Activated CD4-positive, alpha-beta T cell treated with anti-CD3 and anti-CD28 coated beads, Interleukin-2, amount 50 U/mL, for 16 hours (primary cell): ENCODE measurements around the gene LRBA.
A peak's percentile ranks its signal among the peaks of the same experiment; 100 is the strongest.

Experiments used
- DNase-seq: peaks from one replicate; pipeline ENCODE4 v3.0.0-alpha.2; 2020

LRBA gene

GRCh38 chr4:150650751-150651150 is 364.3 kb downstream of the LRBA start:
- no peak for DNase-seq

GRCh38 chr4:150648123-150648522 is 367.0 kb downstream of the LRBA start:
- no peak for DNase-seq

DNA sequence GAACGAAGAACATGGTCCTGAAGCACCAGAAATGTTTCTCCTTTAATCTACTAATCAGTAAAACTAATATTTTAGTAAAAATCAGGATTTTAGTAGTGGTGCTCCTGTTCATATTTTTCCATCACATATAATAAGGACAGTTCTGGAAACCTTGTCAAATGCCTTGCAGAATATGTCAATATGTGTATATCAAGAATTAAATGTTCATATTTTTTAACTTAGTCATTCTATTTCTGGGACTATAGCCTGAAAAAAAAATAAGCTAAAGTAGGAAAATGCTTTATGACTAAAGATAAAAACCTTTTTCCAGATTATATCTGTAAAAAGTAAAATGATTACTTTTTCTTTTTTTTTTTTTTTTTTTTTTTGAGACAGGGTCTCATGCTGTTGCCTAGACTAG is 368.1 kb downstream of the LRBA start:
- no peak for DNase-seq

DNA sequence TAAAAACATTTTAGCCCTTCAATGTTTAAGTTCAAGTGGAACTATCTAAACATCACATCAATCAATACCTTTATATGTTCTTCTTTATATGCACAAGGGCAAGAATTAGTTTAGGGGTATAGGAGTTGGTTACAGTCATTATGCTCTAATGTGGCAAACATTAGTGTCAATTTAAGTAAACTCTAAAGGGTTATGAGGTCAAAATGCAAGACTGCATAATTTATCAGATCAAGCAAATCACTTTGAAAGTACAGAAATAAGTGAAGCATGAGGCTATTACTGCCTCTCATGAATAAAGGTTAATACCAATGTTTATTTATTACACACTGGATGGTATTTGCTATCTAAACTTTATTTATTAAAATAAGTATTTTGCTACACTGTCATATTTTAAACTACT is 373.5 kb downstream of the LRBA start:
- peak; percentile 63 for DNase-seq

DNA sequence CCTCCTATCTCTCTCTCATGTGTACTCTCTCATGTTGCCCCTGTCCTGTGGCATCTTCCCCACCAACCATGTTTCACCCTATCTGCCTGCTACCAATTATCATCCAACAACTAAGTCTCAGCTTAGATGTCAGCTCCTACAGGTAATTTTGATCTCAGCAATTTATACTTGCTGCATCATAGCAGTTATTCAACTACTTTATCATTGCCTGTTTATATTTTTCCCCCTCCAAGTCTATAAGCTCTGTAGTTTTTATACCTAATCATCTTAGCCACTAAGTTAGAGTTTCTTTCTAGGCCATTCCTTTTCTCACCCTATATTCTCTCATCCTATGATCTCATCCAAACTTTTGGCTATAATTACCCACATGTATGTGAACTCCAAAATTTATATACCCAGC is 382.4 kb downstream of the LRBA start:
- no peak for DNase-seq

DNA sequence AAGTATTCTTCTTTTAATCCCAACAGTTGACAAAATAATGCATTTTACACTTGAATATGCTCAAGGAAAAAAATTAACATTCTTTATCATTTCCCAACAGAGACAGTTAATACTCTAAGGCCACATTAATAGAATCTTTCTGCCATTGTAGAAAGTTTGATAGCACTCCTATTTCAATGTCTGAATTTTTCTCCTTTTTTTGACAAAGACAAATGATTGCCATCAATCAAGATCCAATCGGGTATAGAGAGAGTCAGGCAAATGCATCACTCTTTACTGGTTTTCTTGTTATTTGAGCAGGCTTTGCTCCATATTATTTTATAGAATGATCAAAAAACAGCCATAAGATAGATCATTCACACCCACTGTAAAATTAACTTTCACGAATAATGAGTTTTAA is 387.0 kb downstream of the LRBA start:
- no peak for DNase-seq

- DNase-seq: no peak
Measured at GRCh38 chr4:150625033-150625432, 390.1 kb downstream of the LRBA start.

DNA sequence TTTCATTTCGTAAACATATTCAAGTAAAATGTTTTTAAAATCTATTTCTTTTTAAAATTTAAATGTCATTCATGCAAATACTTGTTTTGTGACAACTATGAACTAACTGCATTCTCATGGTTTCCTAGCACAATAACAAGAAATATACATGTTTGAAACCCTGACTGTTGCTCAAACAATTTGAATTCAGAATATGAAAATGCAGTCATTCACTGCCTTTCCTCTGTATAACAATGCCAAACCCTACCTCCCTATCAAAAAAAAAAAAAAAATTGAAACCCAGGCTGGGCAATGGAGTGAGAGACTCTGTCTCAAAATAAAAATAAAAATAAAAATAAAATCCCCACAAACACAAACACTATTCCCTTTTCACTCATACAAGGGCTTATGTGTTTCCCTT is 391.0 kb downstream of the LRBA start:
- DNase-seq: no peak

DNA sequence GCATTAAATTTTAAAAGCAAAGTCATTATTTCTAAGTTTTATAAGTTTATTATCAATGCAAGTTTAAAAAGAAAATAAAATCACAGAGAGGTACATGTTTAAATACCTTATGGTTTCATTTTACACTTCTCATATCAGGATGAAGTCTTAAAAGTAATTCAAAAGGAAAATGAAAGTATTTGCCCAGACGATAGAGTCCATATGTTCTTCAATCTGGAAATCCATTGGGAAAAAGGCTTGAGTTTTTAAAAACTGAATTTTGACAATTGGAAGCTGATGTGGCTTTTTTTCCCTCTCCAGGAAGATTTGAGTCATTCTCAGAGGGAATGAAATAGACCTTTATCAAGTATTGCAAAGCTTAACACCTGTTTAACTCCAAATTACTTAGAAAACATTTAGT is 396.0 kb downstream of the LRBA start:
- DNase-seq: no peak

DNA sequence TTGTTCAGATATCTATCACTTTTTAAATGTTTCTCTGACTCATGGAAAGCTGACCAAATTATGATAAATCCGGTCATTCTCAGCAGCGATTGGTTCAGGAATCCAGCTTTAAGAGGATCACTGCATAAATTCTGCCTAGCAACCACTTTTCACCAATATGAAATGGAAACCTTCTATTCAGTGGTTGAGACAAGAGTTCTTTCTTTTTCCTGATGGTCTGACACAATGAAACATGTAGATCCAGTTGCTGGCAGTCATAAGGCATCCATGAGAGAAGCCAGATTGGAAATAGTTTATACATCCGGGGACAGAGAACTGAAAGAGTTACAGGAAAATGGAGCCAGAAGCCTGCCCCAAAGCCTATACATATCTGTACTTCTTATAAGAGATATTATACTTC is 406.0 kb downstream of the LRBA start:
- no peak for DNase-seq

- DNase-seq: no peak
Measured at GRCh38 chr4:150600812-150601445, 414.2 kb downstream of the LRBA start.

- no peak for DNase-seq
Measured at GRCh38 chr4:150599547-150599946, 415.5 kb downstream of the LRBA start.

DNA sequence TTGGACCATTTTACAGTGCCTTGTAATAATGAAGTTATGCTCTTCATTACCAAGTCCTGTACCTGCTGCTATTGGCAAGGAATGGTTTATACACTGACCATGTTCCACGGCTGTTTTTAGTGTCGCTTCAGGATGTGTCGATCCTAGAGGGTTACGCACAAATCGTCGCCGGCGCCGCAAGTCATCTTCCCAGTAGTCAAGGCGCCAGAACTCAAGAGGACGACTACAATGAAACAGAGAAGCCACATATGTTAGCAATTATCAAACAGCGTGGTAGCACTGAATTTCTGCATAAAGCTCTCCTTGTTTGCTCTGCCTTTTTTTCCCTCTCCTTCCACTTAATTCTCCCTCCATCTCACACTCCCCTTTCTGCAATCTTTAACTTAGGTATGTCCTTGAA is 416.2 kb downstream of the LRBA start:
- DNase-seq: no peak

DNA sequence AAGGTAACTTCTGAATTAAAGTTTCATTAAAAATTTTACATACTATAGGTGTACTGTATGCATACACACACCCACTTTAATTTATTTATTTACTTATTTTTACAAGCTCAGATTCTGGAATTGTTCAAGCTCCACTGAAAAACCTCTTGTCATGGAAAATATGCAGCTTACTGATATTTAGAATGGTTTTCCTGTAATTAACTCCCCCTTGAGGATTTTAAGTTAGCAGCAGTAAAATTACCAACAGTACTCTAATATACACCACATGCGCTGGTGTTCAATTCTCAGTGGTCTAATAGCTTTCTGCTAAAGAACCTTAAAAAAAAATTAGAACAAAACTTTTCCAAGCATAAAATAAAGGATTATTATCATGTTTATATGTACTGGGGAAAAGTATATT is 421.1 kb downstream of the LRBA start:
- DNase-seq: no peak

- DNase-seq: no peak
Measured at GRCh38 chr4:150591904-150592303, 423.2 kb downstream of the LRBA start.

DNA sequence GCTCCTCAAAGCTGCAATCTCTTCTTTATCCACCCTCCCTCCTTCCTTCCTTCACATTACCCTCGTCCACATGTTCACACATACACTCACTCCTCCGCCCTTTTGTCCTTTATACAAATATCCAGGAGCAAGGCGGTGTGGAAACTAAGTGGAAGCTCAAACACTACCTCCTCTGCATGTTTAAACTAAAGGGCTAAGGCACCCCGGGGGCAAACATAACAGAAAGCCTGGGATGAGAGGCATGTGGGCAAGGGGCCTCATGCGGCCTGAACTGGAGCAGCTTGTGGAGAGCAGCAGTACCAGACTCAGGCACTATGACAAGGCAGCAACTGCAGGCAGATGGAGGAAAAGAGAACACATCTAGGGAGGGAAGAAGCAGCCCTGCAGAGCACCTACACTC is 423.7 kb downstream of the LRBA start:
- DNase-seq: no peak

DNA sequence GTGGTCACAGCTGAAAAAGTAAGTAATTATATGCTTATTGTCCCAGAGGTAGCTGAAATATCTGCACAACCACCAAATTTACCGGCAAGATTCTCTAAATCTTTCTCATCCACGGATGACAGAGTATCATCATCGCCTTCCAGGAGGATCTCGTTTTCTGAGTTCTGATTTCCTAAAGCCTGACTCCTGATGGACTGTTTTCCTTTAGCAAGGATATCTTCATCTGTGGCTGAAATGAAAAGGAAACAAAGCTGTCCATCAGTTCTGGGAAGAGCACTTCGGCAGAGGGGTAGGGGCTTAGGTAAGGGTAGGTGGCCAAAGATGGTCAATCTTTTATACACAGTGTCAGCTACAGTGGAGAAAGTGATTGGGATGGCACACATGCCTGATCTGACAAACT is 424.5 kb downstream of the LRBA start:
- no peak for DNase-seq

DNA sequence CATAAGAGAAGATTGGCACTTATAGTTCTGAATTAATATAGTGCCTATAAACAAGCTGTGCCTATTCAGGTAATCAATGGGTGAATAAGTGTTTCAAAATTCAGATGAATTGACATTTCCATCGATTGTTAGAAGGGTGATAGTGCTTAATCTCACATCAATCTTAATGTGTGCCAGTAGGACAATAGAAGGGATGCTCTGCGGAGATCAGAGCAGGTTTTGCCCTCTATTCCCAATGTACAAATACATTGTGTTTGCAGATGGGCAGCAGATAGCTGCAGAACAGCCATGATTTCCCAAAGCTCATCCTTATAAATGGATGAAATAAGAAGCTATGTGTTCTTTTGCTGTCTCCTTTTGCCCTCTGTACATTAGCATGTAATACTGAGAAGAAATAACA is 425.9 kb downstream of the LRBA start:
- no peak for DNase-seq

DNA sequence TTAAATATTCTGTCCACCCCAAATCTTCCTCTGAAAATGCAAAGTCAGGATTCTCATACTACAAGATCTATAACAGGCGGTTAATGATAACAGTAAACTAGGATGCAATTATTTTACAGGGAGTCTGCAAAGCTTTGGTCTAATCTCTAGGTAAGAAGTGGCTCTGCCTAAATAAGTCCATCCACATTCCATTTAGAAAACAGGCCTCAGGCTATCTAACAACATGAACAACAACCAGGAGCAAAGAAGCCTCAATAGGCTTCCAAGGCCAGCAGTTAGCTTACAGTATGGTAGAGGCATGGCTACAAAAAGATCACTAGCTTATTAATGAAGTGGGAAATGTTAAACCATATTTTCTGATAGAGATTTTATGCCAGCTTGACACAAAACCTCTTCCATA is 426.8 kb downstream of the LRBA start:
- no peak for DNase-seq

- no peak for DNase-seq
Measured at GRCh38 chr4:150586162-150586810, 428.8 kb downstream of the LRBA start.

- DNase-seq: no peak
Measured at GRCh38 chr4:150585611-150586010, 429.5 kb downstream of the LRBA start.

GRCh38 chr4:150584111-150584915 is 430.8 kb downstream of the LRBA start:
- no peak for DNase-seq

GRCh38 chr4:150583287-150584110 is 431.6 kb downstream of the LRBA start:
- DNase-seq: no peak
